BJ (cell line): Measurements from ENCODE around the gene JPT2. TPM values are rescaled to one million over a fixed set of nuclear protein-coding genes. Genes with fewer than 3 reads are reported as not detected.

Experiments used
- CTCF ChIA-PET: fragments of 350-600 bp; formaldehyde crosslinking; extraction: SDS; loops from one replicate; lab custom pipeline; 2021; ENCODE audit warnings: antibody characterized with exemption, inconsistent platforms; lab: Yijun Ruan, JAX
- POLR2A ChIA-PET: fragments of 300-600 bp; sonication (Branson Sonifier 250); formaldehyde crosslinking; extraction: SDS; loops from one replicate; lab custom pipeline; 2021; ENCODE audit warnings: antibody characterized with exemption; lab: Charles Lee
- DNase-seq: peaks from one replicate; pipeline ENCODE4 v3.0.0-alpha.2; 2011; ENCODE audit warnings: low read depth
- H3K27me3 ChIP-seq: 2 replicates; pipeline ENCODE4 v1.6.0; 2011; ENCODE audit warnings: low read length; ENCODE audit not compliant: control insufficient read depth, insufficient read depth
- H3K36me3 ChIP-seq: 2 replicates; pipeline ENCODE4 v1.5.1; 2011; ENCODE audit warnings: low read length; ENCODE audit not compliant: control insufficient read depth, insufficient read depth
- H3K4me3 ChIP-seq: 2 replicates; pipeline ENCODE4 v1.5.1; 2011; ENCODE audit warnings: low read depth, mild to moderate bottlenecking, control low read depth, low read length
- polyA plus RNA-seq: library from polyadenylated mRNA; depleted of rRNA; stranded (reverse); fragments of >200 nt; gene quantifications from 2 replicates; pipeline ENCODE4 v1.2.3, GENCODE V29; 2011
- TF ChIP-seq, protein P1 (sequence below): IDR thresholded peaks from 2 replicates; pipeline ENCODE4 v1.5.1; 2011; ENCODE audit warnings: low read depth, mild to moderate bottlenecking, control low read depth, inconsistent platforms, low read length, moderate library complexity; ENCODE audit not compliant: insufficient read depth

The JPT2 gene
- polyA plus RNA-seq, 1 experiment: 46.2 TPM

DNA sequence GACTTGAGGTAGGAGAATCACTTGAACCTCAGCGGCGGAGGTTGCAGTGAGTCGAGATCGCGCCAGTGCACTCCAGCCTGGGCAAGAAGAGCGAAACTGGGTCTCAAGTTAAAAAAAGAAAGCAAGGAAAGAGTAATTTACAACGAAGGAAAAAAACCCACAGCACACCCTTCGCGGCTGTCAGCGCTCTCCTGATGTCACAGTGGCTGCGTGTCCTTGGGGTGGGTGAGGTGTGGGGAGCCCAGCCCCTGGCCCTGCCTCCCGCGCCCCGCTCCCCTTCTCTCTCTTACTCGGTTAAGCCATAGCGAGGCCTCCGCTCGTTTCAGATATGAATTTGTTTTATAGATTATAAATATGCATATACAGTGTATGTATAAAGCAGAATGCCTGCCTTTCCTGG, 740 bp upstream of the JPT2 start:
- TF ChIP-seq, protein P1, sequence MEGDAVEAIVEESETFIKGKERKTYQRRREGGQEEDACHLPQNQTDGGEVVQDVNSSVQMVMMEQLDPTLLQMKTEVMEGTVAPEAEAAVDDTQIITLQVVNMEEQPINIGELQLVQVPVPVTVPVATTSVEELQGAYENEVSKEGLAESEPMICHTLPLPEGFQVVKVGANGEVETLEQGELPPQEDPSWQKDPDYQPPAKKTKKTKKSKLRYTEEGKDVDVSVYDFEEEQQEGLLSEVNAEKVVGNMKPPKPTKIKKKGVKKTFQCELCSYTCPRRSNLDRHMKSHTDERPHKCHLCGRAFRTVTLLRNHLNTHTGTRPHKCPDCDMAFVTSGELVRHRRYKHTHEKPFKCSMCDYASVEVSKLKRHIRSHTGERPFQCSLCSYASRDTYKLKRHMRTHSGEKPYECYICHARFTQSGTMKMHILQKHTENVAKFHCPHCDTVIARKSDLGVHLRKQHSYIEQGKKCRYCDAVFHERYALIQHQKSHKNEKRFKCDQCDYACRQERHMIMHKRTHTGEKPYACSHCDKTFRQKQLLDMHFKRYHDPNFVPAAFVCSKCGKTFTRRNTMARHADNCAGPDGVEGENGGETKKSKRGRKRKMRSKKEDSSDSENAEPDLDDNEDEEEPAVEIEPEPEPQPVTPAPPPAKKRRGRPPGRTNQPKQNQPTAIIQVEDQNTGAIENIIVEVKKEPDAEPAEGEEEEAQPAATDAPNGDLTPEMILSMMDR: no peak
- H3K36me3 ChIP-seq: peaks cover 21% of the 10 kb centered on the region
- H3K27me3 ChIP-seq: no peaks in the 10 kb centered on the region
- H3K4me3 ChIP-seq: no peak overlapping the region
- ChIA-PET POLR2A (no interaction called here), CTCF (interaction anchor here (0.7 to 2.0 kb wide), 5 partner anchors 11 to 184 kb away, joined by 3 to 6 read pairs (median 3); partner anchors contain the start of genes MAPK8IP3 and TELO2)
- DNase-seq: no peak

DNA sequence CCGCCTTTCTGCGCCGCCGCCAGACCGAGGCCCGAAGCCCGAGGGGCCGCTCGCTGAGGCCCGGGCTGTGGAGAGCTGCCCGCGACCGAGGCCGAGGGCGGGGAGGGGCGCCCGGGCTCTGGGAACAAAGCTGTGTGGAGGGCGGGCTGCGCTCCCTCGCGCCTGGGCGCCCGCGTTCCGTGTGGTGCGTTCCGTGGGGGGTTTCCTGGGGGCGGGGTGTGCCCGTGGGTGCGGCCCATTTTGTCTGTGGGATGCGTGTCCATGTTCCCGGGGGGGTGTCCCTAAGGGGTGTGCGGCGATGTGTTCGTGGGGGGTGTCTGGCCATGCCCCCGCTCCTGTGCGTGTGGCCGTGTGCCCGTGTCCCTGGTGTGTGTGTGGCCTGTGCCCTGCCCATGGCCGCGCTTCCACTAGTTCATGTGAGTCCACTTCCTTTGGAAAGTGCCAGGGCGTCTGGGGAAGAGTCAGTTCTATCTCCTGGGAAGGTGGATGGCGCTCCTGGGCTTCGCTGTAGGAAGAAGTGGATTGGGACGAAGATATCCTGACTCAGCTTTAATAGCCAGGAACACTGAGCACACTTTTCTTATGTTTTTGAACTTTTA, 520 bp downstream of the JPT2 start:
- POLR2A ChIA-PET: no interaction called here
- DNase-seq: no peak
- TF ChIP-seq, protein P1: no peak
- CTCF ChIA-PET: interaction anchor here (1.2 to 2.0 kb wide), 4 partner anchors 27 to 185 kb away, joined by 3 to 6 read pairs (median 3); partner anchors contain the start of genes MAPK8IP3 and TELO2
- H3K4me3 ChIP-seq: peak overlapping the region; percentile 53
- no peaks in the 10 kb centered on the region for H3K27me3 ChIP-seq
- peaks cover 13% of the 10 kb centered on the region for H3K36me3 ChIP-seq

DNA sequence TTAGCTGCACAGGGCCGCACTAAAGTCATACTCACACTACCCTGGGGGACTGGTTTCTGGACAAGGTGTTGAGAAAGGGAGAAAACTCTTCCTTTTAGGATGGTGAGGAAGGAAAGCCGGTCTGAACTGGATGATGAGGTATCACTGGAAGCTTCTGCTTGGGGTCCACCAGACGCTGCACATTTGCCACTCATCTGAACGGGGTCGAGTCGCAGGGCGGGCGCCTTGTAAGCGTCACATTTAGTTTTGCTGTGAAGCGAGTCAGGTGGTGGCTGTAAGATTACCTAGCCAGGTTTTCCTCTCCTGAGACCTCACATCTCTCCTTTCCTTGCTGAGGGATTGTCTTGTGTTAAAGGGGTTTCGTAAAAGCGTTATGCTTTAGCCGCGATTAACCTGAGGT, 2.3 kb downstream of the JPT2 start:
- no peak overlapping the region for H3K4me3 ChIP-seq
- no peaks in the 10 kb centered on the region for H3K27me3 ChIP-seq
- POLR2A ChIA-PET: no interaction called here
- no peak for DNase-seq
- TF ChIP-seq, protein P1: no peak
- H3K36me3 ChIP-seq: peaks cover 4% of the 10 kb centered on the region; the same call in 1 of the 2 replicates
- CTCF ChIA-PET: interaction anchor here (1.0 kb wide), 1 partner anchor 26 kb away, joined by 6 read pairs; the partner anchor contains the start of gene MAPK8IP3

DNA sequence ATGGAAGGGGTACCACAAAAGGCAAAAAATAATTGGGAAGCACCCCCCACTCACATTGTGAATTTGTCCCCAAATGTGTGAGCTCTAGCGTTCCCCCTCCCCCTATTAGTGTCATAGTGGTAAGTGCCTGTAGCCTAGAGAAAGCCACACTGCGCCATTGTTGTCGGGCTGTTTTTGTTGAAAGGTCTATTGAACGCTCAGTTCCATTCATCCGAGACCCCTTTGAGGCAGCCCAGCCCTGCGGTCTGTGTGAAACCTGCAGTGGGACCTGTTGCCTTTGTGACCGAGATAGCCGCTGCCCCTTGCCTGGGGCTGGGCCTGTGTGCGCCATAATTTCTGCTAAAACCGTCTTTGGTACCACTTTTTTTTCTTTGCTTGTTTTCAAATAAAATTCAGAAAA, 3.0 kb downstream of the JPT2 start:
- Histone ChIP-seq H3K27me3 (no peaks in the 10 kb centered on the region), H3K4me3 (no peak overlapping the region), H3K36me3 (peaks cover 2% of the 10 kb centered on the region; the same call in 1 of the 2 replicates)
- DNase-seq: no peak
- TF ChIP-seq, protein P1: no peak
- ChIA-PET CTCF (interaction anchor here (0.9 to 2.3 kb wide), 2 partner anchors 19 to 25 kb away, joined by 3 to 6 read pairs; partner anchors contain the start of gene MAPK8IP3), POLR2A (no interaction called here)

GRCh38 chr16:1687427-1688316, 9.6 kb downstream of the JPT2 start:
- H3K36me3 ChIP-seq: peaks cover 18% of the 10 kb centered on the region
- no peak overlapping the region for H3K4me3 ChIP-seq
- no peak for DNase-seq
- TF ChIP-seq, protein P1: no peak
- ChIA-PET POLR2A (no interaction called here), CTCF (interaction anchor here (4.4 kb wide), 1 partner anchor 19 kb away, joined by 23 read pairs; the partner anchor contains the start of gene MAPK8IP3)
- no peaks in the 10 kb centered on the region for H3K27me3 ChIP-seq
